OCI-M2 (cell line): ENCODE results near the gene NFATC3.

Source experiments
- DNase-seq: peaks from one replicate; lab custom pipeline; 2025; ENCODE audit not compliant: unreplicated experiment; lab: John Stamatoyannopoulos, UW

NFATC3 gene

DNA sequence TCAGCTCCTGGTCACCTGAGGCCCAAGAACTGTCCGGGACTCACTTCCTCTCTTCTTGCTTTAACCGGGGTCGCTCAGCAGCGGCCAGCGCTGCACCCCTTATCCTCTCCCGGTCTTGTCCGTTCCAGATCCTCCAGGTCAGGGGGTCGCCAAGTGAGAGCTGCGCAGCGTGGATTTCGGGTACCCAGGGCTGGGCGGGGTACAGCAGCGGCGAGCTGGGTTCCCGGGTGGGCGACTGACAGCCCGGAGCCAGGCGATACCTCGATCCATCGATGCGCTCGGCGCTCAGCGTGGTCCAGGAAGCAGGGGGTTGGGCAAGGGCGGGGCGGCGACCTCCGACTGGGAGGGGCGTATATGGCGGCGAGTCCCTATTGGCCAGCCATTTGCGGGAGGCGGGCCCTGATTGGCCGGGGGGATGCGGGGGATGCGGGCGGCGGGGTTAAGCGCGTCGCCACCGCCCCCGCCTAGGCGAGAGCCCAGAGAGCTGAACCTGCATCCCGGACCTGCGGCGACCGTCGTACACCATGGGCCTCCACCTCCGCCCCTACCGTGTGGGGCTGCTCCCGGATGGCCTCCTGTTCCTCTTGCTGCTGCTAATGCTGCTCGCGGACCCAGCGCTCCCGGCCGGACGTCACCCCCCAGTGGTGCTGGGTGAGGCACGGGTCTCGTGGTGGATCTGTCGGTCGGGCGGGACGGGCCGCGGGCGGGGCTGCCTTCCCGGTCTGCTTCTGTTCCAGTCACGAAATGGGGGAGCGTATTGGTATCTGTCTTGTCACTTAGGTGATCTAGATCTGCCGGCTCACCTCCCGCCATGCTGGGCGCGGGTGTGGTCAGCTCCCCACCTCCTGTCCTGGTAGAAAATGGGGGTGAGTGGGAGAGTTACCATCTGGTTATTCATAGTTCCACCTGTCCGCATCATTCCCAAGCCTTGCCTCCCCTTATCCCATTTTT lies 160.0 kb downstream of the NFATC3 start, which contains the start of gene PLA2G15:
Gene PLA2G15 (plus strand): TSS at position 471 of the 951 bp plus-strand sequence. CDS start 54 bp downstream, at position 525.
- DNase-seq, result no peak

DNA sequence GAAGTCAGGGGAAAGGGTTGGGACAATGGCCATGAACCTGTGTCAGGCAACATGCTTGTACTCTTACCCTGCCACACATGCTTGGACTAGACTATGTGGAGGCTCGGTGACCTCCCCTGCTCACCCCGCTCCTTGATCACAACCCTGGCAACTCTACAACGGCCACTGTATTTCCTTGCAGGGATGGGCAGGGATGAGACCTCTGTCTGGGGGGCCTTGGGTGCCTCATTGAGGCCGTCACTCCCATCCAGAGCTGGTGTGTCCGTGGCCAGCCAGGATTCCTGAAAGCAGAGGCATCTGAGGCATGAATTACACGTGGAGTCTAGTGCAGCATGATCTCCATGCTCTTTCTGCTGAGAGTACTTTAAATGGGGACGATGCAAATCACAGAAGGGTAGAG lies 161.0 kb downstream of the NFATC3 start:
- DNase-seq, result no peak

DNA sequence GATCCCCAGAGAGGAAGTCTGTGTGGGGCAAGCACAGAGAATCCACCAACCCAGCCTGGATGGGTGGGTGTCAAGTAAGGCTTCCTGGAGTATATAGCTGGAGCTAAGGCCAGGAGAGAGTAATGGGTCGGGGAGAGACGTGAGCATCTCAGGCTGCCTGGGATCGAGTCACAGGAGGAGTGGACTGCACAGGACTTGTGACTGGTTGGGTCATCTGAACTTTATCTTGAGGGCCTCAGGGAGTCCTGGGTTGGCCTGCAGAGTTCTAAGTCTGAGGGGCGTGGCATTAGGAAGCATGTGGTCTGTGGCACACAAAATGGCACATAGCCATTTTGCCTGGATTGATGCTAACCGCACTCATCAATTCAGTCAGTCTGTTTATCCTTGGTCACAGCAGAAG lies 161.5 kb downstream of the NFATC3 start:
- DNase-seq, result no peak

DNA sequence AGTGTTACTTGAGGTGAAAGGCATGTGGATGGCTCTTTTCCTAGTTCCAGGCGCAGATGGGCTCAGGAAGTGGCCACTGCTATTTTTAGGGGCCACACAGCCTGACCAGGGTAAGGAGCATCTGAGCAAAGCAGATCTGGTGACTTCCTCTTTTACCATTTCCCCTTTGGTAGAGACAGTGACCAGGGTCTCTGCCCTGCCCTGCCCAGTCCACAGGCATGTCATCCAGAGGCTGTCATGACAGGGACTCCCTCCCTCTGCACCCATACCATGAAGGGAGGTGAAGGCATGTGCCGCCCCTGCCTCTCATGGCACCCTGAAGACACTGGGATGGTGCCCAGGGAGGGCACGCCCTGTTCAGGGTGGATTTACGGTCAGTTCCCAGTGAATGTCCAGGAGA lies 162.2 kb downstream of the NFATC3 start:
- DNase-seq, result no peak

DNA sequence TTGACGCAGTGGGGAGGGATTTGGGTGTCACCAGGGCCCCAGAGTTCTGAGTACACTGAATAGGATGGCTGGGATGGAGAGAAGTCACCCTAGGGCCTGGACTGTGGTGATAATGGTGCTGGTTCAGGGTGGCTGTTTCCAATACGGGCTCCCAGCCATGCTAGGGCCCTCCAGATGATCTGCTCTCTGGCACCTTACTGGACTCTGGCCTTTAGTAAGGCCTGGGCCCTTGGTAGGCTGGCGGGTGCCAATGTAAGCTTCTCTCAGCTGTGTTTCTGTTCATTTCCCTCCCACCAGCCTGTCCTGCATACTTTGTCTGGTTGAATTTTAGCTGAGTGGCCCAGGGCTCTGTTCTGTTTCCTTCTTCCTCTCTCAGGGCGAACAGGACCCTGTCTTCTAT lies 162.8 kb downstream of the NFATC3 start:
- DNase-seq, result no peak

DNA sequence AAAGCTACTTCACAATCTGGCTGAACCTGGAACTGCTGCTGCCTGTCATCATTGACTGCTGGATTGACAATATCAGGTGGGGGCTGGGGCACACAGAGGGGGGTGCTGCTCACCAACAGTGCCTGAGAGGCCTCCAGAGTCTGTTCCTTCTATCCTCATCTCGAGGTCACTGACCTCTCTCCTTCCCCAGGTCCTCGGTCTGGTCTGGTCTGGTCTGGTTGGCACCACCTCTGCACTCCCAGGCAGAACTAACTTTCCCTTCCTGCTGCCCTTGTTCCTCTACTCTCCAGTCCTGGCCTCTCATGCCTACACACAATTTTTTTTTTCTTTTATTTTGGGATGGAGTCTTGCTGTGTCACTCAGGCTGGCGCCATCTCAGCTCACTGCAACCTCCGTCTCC lies 164.2 kb downstream of the NFATC3 start:
- DNase-seq, result no peak

DNA sequence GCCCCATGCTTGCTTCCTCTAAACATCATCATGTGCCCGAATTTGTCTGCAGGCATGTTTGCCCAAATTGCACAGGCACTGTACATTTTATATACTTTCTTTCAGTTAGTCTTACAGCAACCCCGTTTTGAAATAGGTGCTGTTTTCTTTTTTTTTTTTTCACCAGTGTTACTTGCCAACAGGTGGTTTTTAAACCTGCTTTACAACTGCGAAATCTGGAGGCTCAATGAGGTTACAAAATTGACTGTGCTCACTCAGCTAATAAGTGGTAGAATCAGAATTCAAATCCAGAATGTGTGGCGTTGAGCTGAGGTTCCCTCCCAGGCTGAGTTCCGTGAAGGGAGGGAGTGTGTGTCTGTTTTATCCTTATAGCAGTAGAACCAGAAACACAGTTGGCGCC lies 165.8 kb downstream of the NFATC3 start:
- DNase-seq, result no peak

DNA sequence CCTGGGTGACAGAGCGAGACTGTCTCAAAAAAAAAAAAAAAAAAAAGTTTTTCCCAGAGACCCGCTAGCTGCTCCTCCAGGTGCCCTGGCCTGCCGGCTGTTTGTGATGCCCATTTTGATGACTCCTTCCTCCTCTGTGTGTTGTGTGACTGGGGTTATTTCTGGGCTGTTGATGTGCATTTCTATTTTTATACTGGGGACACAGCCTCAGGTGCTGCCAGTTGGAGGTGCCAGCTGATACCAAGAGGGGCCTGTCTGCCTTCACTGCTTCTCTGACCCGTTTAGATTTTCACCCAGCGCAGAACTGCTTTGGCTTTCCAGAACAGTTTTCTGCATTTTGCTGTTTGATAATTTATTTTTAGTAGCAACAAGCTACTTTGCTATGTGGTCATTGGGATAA lies 166.7 kb downstream of the NFATC3 start:
- no peak for DNase-seq

DNA sequence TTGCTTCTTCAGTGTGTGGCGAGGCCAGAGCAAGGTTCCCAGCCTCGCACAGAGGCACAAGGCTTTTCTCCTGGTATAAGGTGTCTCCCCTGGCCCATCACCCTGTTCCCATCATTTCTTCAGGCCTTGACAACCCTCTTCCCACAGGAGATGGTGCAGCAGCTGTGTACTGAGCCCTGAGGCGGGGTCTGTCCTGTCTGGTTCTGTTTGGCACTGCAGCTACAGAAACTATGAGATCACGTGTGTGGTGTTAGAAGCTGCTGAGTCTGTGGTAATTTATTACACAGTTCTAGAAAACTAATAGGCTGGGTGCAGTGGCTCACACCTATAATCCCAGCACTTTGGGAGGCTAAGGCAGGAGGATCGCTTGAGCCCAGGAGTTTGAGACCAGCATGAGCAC lies 167.2 kb downstream of the NFATC3 start:
- no peak for DNase-seq

DNA sequence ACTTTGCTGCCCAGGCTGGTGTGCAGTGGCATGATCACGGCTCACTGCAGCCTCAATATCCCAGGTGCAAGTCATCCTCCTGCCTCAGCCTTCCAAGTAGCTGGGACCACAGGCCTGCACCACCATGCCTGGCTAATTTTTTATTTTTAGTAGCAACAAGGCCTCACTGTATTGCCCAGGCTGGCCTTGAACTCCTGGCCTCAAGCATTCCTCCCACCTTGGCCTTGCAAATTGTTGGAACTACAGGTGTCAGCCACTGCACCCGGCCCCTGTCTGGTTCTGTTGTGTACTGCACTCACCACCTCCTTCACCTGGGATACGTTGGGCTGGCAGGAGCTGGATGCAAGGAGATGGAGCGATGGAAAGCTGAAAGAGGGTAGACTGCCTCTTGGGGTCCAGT lies 168.6 kb downstream of the NFATC3 start:
- DNase-seq, result no peak

DNA sequence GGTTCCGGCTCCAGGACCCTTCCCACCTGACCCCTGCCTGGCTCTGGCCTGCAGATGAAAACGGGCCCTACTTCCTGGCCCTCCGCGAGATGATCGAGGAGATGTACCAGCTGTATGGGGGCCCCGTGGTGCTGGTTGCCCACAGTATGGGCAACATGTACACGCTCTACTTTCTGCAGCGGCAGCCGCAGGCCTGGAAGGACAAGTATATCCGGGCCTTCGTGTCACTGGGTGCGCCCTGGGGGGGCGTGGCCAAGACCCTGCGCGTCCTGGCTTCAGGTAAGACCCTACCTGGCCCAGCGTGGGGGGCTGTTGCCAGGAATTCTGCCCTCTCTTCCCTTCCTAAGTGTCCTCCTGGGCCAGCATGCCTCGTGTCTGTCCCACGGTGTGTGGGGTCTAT lies 170.5 kb downstream of the NFATC3 start:
- no peak for DNase-seq

DNA sequence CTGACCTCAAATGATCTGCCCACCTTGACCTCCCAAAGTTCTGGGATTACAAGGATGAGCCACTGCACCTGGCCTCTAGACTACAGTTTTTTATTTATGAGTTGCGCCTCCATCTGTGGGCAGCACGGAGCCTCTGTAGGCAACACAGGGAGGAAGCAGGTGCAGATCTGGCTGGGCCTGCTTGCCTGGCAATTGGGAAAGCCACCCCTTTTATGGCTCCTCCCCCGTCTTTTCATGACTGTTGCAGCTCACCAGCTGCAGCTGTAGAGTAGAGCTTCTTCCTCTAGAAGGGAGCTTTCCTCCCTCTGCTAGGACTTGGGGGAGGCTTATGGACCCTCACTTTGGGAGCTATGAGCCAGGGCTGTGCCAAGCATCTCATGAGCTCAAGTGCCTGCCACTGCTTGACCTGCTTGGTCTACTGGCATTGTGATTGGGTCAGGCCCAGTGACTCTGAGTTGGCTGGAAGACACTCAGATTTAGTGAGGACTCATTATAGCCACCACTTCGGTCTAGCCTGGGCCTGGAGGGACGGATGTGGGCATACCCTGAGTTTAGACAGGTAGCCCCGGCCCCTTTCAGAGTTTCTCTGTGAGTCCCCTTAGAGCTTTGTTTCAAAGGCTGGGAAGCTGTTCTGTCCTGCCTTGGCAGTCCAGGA lies 172.2 kb downstream of the NFATC3 start:
- no peak for DNase-seq

DNA sequence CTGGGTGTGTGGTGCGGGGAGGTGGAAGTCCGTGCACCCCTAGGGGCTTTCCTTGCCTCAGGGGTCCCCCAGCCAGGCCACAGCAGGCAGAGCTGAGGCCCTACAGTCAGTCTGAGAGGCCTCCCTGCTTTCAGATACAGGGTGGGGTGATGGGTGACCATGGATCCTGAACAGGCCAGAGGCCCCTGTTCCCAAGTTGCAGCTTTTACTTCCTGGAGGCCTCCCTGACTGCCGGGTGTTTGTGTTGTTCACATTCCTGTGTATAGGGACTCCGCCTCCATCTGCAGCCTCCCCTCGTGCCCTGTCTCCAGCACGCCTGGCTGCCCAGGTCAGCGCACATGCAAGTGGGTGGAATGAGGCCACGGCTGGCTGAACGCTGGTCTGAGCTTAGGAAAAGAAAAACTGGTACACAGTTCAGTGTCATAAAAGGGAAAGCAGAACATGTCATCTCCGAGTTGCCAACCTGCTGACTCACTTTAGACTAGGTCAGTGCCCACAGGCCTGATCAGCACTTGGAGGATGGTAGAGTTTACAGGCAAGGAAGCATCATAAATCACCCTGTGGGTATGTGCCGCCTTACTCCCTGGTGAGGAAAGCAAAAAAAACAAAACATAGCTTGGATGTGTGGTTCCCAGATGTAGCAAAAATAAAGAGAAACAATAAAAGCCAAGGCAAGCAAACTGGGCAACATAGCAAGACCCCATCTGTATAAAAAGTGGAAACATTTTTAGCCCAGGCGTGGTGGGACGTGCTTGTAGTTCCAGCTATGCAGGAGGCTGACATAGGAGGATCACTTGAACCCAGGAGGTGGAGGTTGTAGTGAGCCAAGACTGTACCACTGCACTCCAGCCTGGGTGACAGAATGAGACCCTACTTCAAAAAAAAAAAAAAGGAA lies 173.0 kb downstream of the NFATC3 start:
- DNase-seq, result no peak

DNA sequence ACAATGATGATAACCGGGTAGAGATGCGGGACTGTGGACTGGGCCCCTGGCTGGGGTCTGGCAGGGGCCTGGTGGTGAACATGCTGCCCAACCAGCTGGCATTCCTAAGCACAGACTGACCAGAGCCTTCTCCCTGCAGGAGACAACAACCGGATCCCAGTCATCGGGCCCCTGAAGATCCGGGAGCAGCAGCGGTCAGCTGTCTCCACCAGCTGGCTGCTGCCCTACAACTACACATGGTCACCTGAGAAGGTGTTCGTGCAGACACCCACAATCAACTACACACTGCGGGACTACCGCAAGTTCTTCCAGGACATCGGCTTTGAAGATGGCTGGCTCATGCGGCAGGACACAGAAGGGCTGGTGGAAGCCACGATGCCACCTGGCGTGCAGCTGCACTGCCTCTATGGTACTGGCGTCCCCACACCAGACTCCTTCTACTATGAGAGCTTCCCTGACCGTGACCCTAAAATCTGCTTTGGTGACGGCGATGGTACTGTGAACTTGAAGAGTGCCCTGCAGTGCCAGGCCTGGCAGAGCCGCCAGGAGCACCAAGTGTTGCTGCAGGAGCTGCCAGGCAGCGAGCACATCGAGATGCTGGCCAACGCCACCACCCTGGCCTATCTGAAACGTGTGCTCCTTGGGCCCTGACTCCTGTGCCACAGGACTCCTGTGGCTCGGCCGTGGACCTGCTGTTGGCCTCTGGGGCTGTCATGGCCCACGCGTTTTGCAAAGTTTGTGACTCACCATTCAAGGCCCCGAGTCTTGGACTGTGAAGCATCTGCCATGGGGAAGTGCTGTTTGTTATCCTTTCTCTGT lies 174.0 kb downstream of the NFATC3 start:
- DNase-seq, result no peak

DNA sequence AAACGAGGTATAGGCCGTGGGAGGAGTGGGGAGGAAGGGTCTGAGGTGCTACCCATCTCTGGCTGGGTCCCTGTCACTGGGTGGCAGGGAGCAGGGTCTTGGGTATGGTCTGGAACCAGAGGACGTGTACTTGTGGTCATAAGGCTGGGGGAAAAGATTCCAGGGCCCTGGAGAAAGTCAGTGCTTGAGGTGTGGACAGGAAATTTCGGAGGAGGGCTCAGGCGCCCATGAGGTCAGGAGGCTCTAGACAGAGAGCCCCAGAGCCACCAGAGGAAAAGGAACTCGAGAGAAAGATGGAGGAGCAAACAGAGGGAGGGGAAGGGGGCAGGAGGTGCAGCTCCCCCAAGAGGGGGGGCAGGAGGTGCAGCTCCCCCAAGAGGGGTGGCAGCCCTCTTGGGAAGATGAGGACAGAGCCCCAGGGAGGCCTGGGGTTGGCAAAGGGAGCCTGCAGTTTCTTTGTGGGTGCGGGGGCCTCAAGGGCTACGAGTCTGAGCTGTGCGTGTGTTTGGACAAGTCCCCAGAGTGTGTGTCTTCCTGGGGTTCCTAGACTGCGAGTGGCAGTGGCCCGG lies 178.5 kb downstream of the NFATC3 start:
- DNase-seq, result no peak

DNA sequence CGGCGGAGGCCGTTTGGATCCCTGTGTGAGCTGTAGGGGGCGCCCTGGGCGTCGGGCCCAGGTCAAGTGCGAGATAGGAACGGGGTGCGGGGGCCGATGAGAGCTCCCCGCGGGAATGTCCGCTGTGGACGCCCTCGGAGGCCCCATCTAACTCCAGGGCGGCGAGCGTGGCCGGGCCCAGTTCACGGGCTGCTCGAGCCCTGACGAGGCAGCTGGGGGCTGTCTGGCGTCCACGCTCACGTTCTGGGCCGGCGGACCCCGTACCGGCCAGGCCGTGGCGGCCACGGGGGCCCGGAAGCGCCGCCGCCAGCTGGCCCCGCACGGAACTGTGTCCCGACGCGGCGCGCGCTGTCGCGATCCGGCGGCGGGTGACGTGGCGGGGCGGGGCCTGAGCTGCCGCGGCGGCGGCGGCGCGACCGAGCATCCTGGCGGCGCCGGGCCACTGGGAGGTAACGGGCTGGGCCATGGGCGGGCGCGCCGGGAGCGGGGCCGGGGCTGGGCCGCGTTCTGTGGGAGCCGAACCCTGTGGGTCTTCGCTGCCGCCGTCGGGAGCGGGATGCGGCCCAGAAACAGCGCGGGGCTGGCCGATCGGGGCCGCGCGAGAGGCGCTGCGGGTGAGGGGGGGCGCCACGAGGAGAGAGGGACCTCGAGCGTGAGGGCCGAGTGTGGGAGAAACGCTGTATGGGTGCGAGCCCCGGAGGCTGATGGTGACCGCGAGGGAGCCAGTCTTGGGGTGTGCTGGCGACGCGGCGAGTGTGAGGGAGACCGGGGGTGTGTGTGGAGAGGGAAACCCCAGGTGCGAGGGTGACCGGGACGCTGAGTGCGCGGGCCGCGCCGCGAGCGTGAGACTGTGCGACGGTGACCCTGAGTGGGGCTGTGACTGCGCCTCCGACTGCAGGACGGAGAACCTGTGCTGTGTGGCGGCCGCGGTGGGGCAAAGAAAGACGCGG lies 179.2 kb downstream of the NFATC3 start, which contains the start of gene SLC7A6:
Gene SLC7A6 (plus strand): TSS at position 399 of the 950 bp plus-strand sequence. CDS start 10,201 bp downstream, outside the sequence.
- DNase-seq, result no peak

DNA sequence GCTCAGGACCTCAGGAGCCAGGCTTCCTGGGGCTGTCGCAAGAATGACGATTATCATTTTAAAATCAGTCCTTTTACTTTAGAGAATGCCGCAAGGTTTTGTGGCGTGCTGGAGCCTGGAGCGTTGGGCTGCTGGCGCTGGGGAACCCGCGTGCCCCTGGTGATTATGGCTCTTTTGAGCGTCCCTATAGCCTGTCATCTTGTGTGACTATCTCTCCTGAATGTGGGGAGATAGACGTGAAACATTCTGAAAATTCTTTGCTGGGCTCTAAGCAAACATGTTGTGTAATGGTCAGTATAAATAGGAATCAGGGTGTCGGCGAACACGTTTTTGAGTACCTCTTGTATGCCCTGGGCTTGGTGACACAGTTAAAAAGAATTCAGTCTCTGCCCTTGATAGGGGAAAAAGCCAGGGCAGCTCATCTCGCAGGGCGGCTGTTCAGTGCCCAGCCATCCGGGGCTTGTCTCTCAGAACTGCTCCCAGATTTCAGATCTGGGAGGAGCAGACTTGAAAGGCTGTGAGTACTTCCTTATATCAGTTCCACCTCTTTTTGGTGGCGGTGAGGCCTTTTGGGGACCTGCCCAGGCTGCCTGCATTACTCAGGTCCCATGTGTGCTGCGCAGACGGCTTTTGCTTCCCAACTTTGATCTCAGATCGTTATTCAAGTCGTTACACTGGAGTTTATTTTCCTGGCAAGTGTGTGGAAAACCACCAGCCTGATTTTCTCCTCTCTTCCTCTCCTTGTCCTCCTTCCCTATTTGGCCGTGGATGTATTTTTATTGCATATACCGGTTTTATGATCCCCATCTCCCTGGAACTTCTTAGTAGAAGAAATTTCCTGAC lies 180.1 kb downstream of the NFATC3 start:
- no peak for DNase-seq
